GM21529 (cell line): Measurements from ENCODE around the gene CFAP92.

Experiments used
- ATAC-seq: cut with Tn5 transposase; IDR thresholded peaks from one replicate; pipeline ENCODE4 v1.9.1; 2021; ENCODE audit not compliant: unreplicated experiment

The CFAP92 gene

GRCh38 chr3:128988286-128988685, 5.6 kb downstream of the CFAP92 start:
- ATAC-seq, result no peak

- ATAC-seq, result no peak
Measured at GRCh38 chr3:128987302-128988100, 6.4 kb downstream of the CFAP92 start.

- no peak for ATAC-seq
Measured at GRCh38 chr3:128984596-128984995, 9.3 kb downstream of the CFAP92 start.

- ATAC-seq, result no peak
Measured at GRCh38 chr3:128983293-128984069, 10.4 kb downstream of the CFAP92 start.

- ATAC-seq, result no peak
Measured at GRCh38 chr3:128975276-128975675, 18.6 kb downstream of the CFAP92 start.

GRCh38 chr3:128973988-128974564, 19.8 kb downstream of the CFAP92 start:
- no peak for ATAC-seq

- no peak for ATAC-seq
Measured at GRCh38 chr3:128971421-128972100, 22.3 kb downstream of the CFAP92 start.

GRCh38 chr3:128970740-128971047, 23.2 kb downstream of the CFAP92 start:
- no peak for ATAC-seq

- no peak for ATAC-seq
Measured at GRCh38 chr3:128969993-128970739, 23.7 kb downstream of the CFAP92 start.

GRCh38 chr3:128967748-128968355, 26.0 kb downstream of the CFAP92 start:
- no peak for ATAC-seq

- ATAC-seq, result no peak
Measured at GRCh38 chr3:128965818-128966217, 28.1 kb downstream of the CFAP92 start.

- no peak for ATAC-seq
Measured at GRCh38 chr3:128965280-128965679, 28.6 kb downstream of the CFAP92 start.

- ATAC-seq, result no peak
Measured at GRCh38 chr3:128956440-128956839, 37.4 kb downstream of the CFAP92 start.

- no peak for ATAC-seq
Measured at GRCh38 chr3:128950223-128950938, 43.5 kb downstream of the CFAP92 start.

GRCh38 chr3:128949158-128949557, 44.7 kb downstream of the CFAP92 start:
- no peak for ATAC-seq

- no peak for ATAC-seq
Measured at GRCh38 chr3:128946411-128946810, 47.5 kb downstream of the CFAP92 start.

GRCh38 chr3:128945878-128946175, 48.0 kb downstream of the CFAP92 start:
- no peak for ATAC-seq

- ATAC-seq, result no peak
Measured at GRCh38 chr3:128945041-128945877, 48.6 kb downstream of the CFAP92 start.
